ENCODE data around the gene SLC2A1. TPM values are rescaled to one million over a fixed set of nuclear protein-coding genes. Genes with fewer than 3 reads are reported as not detected.
A peak's percentile ranks its signal among the peaks of the same experiment; 100 is the strongest.

The SLC2A1 gene
- total RNA-seq, 1 experiment from 2014 or later: 327 TPM

DNA sequence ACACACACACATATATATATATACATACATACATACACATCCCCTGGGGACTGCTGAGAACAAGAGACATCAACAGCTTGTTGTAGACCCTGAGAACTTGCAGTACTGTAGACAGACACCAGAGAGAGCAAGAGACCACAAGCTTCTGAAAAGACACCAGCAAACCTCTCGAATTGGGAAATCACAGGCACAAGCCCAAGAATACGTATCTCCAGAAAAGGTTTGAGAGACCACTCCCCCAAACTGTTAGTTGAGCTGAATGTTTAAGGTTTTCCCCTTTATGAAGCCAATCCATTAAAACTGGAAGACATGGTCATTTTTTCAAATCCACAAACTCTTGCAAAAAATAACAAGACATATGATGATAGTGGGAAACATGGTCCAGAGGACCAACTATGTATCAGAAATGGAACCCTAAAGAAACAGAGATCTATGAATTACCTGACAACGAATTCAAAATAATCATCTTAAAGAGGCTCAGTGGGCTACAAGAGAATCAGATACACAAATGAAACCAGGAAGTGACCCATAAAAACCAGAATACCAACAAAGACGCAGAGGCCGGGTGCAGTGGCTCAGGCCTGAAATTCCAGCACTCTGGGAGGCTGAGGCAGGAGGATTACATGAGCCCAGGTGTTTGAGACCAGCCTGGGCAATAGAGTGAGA lies 45.1 kb downstream of the SLC2A1 start:
- no peak overlapping the region for H2AFZ ChIP-seq
- intact Hi-C loops (cut with micrococcal nuclease; ENCODE audit: unreplicated experiment): loop anchor here (1.0 to 2.0 kb wide), 4 partner anchors 135 to 501 kb away; no protein-coding TSS in a partner anchor

DNA sequence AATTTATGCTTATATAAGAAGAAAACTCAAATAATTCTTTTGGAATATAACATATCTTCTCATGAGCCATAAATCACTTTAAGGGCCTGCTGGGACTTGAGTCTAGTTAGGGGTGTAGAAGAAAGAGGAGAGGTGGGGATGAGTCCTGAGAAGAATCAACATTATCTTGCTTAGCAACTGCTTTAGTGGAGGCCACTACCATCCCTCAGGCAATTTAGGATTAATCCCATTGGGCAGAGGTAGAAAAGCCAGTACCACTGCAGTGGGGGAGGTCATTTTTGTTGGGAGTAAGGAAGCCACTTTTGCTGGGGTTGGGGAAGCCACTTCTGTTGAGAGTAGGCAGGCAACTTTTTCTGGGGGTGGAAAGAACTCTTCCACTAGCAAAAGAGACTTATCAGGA lies 47.7 kb downstream of the SLC2A1 start:
- Histone ChIP-seq H3K79me2 (ENCODE audit: low read depth) (no peaks in the 10 kb centered on the region), H3K27ac (no peak overlapping the region), H3K4me2 (no peak overlapping the region), H3K4me3 (no peak overlapping the region), H3K27me3 (ENCODE audit: insufficient read depth, low read depth) (no peaks in the 10 kb centered on the region), H3K36me3 (ENCODE audit: low read depth) (no peaks in the 10 kb centered on the region), H4K20me1 (ENCODE audit: insufficient read depth) (no peaks in the 10 kb centered on the region), H2AFZ (no peak overlapping the region), H3F3A (ENCODE audit: insufficient read depth, low read depth) (no peaks in the 10 kb centered on the region), H3K9me2 (ENCODE audit: insufficient read depth) (no peaks in the 10 kb centered on the region), H3K9me3 (ENCODE audit: insufficient read depth, low read depth) (no peaks in the 10 kb centered on the region), H3K4me1 (replicated peaks; ENCODE audit: insufficient read depth) (no peaks in the 10 kb centered on the region)
- intact Hi-C loops (cut with micrococcal nuclease; ENCODE audit: unreplicated experiment): no loop called here
- TF ChIP-seq EZH2 (IDR thresholded peaks at IDR 0.05; ENCODE audit: low read depth) (no peak), CTCF (conservative IDR thresholded peaks at IDR 0.05) (no peak)
- no TSS peak for BruUV-seq (replicated peaks)
- CTCF ChIA-PET: no interaction called here
- POLR2A ChIA-PET (ENCODE audit: unreplicated experiment): no interaction called here
- DNase-seq: no peak

More for the DNA sequence above, 45.1 kb downstream of the SLC2A1 start:
- POLR2A ChIA-PET (ENCODE audit: unreplicated experiment): interaction anchor here (0.5 kb wide), 1 partner anchor 472 kb away, joined by 4 read pairs; no protein-coding TSS in a partner anchor
- H3K79me2 ChIP-seq (ENCODE audit: low read depth): no peaks in the 10 kb centered on the region
- DNase-seq: peak; percentile 61 to 62
- CTCF ChIA-PET: interaction anchor here (0.6 to 4.7 kb wide), 9 partner anchors 10 to 601 kb away, joined by 3 to 95 read pairs (median 4); partner anchors contain the start of gene ZNF691
- no peak overlapping the region for H3K4me3 ChIP-seq
- H3K4me1 ChIP-seq (replicated peaks; ENCODE audit: insufficient read depth): no peaks in the 10 kb centered on the region
- H3K36me3 ChIP-seq (ENCODE audit: low read depth): no peaks in the 10 kb centered on the region
- BruUV-seq (replicated peaks): no TSS peak
- H3K9me2 ChIP-seq (ENCODE audit: insufficient read depth): no peaks in the 10 kb centered on the region
- TF ChIP-seq CTCF (conservative IDR thresholded peaks at IDR 0.05) (peak; percentile 92), EZH2 (IDR thresholded peaks at IDR 0.05; ENCODE audit: low read depth) (no peak)
- no peak overlapping the region for H3K4me2 ChIP-seq
- no peak overlapping the region for H3K27ac ChIP-seq
- H3F3A ChIP-seq (ENCODE audit: insufficient read depth, low read depth): 0 out of 2 replicates have a peak, but pooled peaks cover 2% of the 10 kb centered on the region
- no peaks in the 10 kb centered on the region for H4K20me1 ChIP-seq (ENCODE audit: insufficient read depth)
- H3K9me3 ChIP-seq (ENCODE audit: insufficient read depth, low read depth): no peaks in the 10 kb centered on the region
- H3K27me3 ChIP-seq (ENCODE audit: insufficient read depth, low read depth): no peaks in the 10 kb centered on the region

- Histone ChIP-seq H3K36me3 (ENCODE audit: low read depth) (no peaks in the 10 kb centered on the region), H3F3A (ENCODE audit: insufficient read depth, low read depth) (no peaks in the 10 kb centered on the region), H3K27ac (no peak overlapping the region), H2AFZ (no peak overlapping the region), H3K79me2 (ENCODE audit: low read depth) (no peaks in the 10 kb centered on the region), H3K4me1 (replicated peaks; ENCODE audit: insufficient read depth) (no peaks in the 10 kb centered on the region), H3K9me3 (ENCODE audit: insufficient read depth, low read depth) (no peaks in the 10 kb centered on the region), H3K4me3 (no peak overlapping the region), H3K4me2 (no peak overlapping the region), H3K9me2 (ENCODE audit: insufficient read depth) (no peaks in the 10 kb centered on the region), H4K20me1 (ENCODE audit: insufficient read depth) (no peaks in the 10 kb centered on the region), H3K27me3 (ENCODE audit: insufficient read depth, low read depth) (no peaks in the 10 kb centered on the region)
- CTCF ChIA-PET: no interaction called here
- no TSS peak for BruUV-seq (replicated peaks)
- no peak for DNase-seq
- TF ChIP-seq EZH2 (IDR thresholded peaks at IDR 0.05; ENCODE audit: low read depth) (no peak), CTCF (conservative IDR thresholded peaks at IDR 0.05) (no peak)
- POLR2A ChIA-PET (ENCODE audit: unreplicated experiment): no interaction called here
- intact Hi-C loops (cut with micrococcal nuclease; ENCODE audit: unreplicated experiment): no loop called here
Observed at GRCh38 chr1:42908046-42908445, 50.6 kb downstream of the SLC2A1 start.

Data from PC-9 (cell line).